Measurements from ENCODE around the gene KHNYN.
"Not testable (repeated sequence)": the region's sequence is repeated elsewhere in the genome, so short reads cannot be mapped to it uniquely, and the experiment has no call there.

KHNYN gene

GRCh38 chr14:24481622-24482324 lies 52.0 kb downstream of the KHNYN start:
- peak in 1 of 2 experiments; percentile 19 for DNase-seq

GRCh38 chr14:24482699-24483303 lies 53.0 kb downstream of the KHNYN start:
- DNase-seq = not testable (repeated sequence)

GRCh38 chr14:24483604-24484252 lies 54.0 kb downstream of the KHNYN start:
- DNase-seq = no peak

All from NCI-H1930 (cell line).